ENCODE measurements around the gene GPR21. TPM values are rescaled to one million over a fixed set of nuclear protein-coding genes. Genes with fewer than 3 reads are reported as not detected.

The GPR21 gene
- total and polyA plus RNA-seq, 8 donors = 7.0 TPM; not detected in 7

- TF ChIP-seq EP300 (IDR thresholded peaks at IDR 0.05) (no peak), CTCF (IDR thresholded peaks at IDR 0.05) (no peak), POLR2AphosphoS5 (IDR thresholded peaks at IDR 0.05) (no peak), POLR2A (IDR thresholded peaks at IDR 0.05) (no peak)
- Histone ChIP-seq H3K27me3 (no peaks in the 10 kb centered on the region), H3K4me1 (peaks cover 0 to 13% (median 2%) of the 10 kb centered on the region in 4 donors), H3K27ac (no peak overlapping the region), H3K36me3 (peaks cover 6 to 70% (median 63%) of the 10 kb centered on the region in 4 donors), H3K4me3 (no peak overlapping the region), H3K9me3 (no peaks in the 10 kb centered on the region)
- DNase-seq = no peak
- intact Hi-C loops (cut with DNase I; ENCODE audit: low total_unique reads) = no loop called here
Observed at GRCh38 chr9:123008909-123009308, 24.6 kb upstream of the GPR21 start.

GRCh38 chr9:123011380-123011779 is 22.1 kb upstream of the GPR21 start:
- TF ChIP-seq CTCF (IDR thresholded peaks at IDR 0.05) = no peak
- TF ChIP-seq POLR2A (IDR thresholded peaks at IDR 0.05) = no peak
- TF ChIP-seq POLR2AphosphoS5 (IDR thresholded peaks at IDR 0.05) = no peak
- TF ChIP-seq EP300 (IDR thresholded peaks at IDR 0.05) = no peak
- no peaks in the 10 kb centered on the region for H3K27me3 ChIP-seq
- no peak for DNase-seq
- H3K9me3 ChIP-seq = no peaks in the 10 kb centered on the region
- no peak overlapping the region for H3K4me3 ChIP-seq
- intact Hi-C loops (cut with DNase I; ENCODE audit: low total_unique reads) = no loop called here
- H3K27ac ChIP-seq = no peak overlapping the region
- peaks cover 0 to 13% (median 2%) of the 10 kb centered on the region in 4 donors for H3K4me1 ChIP-seq
- 87 to 98% (median 94%) methylated on average over 3 of the region's 3 CpGs for WGBS, 5 donors
- peaks cover 5 to 75% (median 73%) of the 10 kb centered on the region in 4 donors for H3K36me3 ChIP-seq

GRCh38 chr9:123011878-123012528 is 21.5 kb upstream of the GPR21 start:
- no peak overlapping the region for H3K27ac ChIP-seq
- DNase-seq = no peak
- H3K36me3 ChIP-seq = peaks cover 10 to 75% (median 73%) of the 10 kb centered on the region in 4 donors
- H3K27me3 ChIP-seq = no peaks in the 10 kb centered on the region
- H3K4me1 ChIP-seq = peaks cover 0 to 13% (median 2%) of the 10 kb centered on the region in 4 donors
- 81 to 89% (median 87%) methylated on average over 3 of the region's 3 CpGs for WGBS, 5 donors
- TF ChIP-seq CTCF (IDR thresholded peaks at IDR 0.05) = no peak
- no peak for TF ChIP-seq POLR2AphosphoS5 (IDR thresholded peaks at IDR 0.05)
- H3K9me3 ChIP-seq = no peaks in the 10 kb centered on the region
- intact Hi-C loops (cut with DNase I; ENCODE audit: low total_unique reads) = no loop called here
- H3K4me3 ChIP-seq = no peak overlapping the region

GRCh38 chr9:123016631-123017030 is 16.8 kb upstream of the GPR21 start:
- TF ChIP-seq EP300 (IDR thresholded peaks at IDR 0.05) (no peak), CTCF (IDR thresholded peaks at IDR 0.05) (no peak), POLR2AphosphoS5 (IDR thresholded peaks at IDR 0.05) (no peak), POLR2A (IDR thresholded peaks at IDR 0.05) (no peak)
- peaks cover 13 to 87% (median 86%) of the 10 kb centered on the region in 4 donors for H3K36me3 ChIP-seq
- H3K4me1 ChIP-seq = peaks cover 0 to 4% (median 0%) of the 10 kb centered on the region in 4 donors
- no peaks in the 10 kb centered on the region for H3K27me3 ChIP-seq
- H3K4me3 ChIP-seq = no peak overlapping the region
- no peak overlapping the region for H3K27ac ChIP-seq
- no peak for DNase-seq
- H3K9me3 ChIP-seq = no peaks in the 10 kb centered on the region
- intact Hi-C loops (cut with DNase I; ENCODE audit: low total_unique reads) = no loop called here
- 71 to 91% (median 86%) methylated on average over 1 of the region's 1 CpG for WGBS, 5 donors

Data from stomach (tissue), 9 donors.